KG1 (cell line): ENCODE data around the gene CACNA1B.
"Not testable (repeated sequence)": the region's sequence is repeated elsewhere in the genome, so short reads cannot be mapped to it uniquely, and the experiment has no call there.

Experiments used
- DNase-seq: peaks from one replicate; lab custom pipeline; 2025; lab: John Stamatoyannopoulos, UW

CACNA1B gene

GRCh38 chr9:138015021-138015829, 137.6 kb downstream of the CACNA1B start:
- no peak for DNase-seq

GRCh38 chr9:138016406-138017187, 139.0 kb downstream of the CACNA1B start:
- no peak for DNase-seq

- DNase-seq: no peak
Observed at GRCh38 chr9:138017200-138017599, 139.6 kb downstream of the CACNA1B start.

- not testable (repeated sequence) for DNase-seq
Observed at GRCh38 chr9:138019514-138019913, 141.9 kb downstream of the CACNA1B start.

GRCh38 chr9:138020120-138020794, 142.7 kb downstream of the CACNA1B start:
- no peak for DNase-seq

GRCh38 chr9:138020795-138021182, 143.2 kb downstream of the CACNA1B start:
- no peak for DNase-seq

- no peak for DNase-seq
Observed at GRCh38 chr9:138021251-138022056, 143.9 kb downstream of the CACNA1B start.

- DNase-seq: no peak
Observed at GRCh38 chr9:138022121-138022741, 144.6 kb downstream of the CACNA1B start.

GRCh38 chr9:138022756-138023393, 145.3 kb downstream of the CACNA1B start:
- DNase-seq: no peak

- no peak for DNase-seq
Observed at GRCh38 chr9:138023394-138024124, 146.0 kb downstream of the CACNA1B start.

- DNase-seq: no peak
Observed at GRCh38 chr9:138024131-138024530, 146.5 kb downstream of the CACNA1B start.

- DNase-seq: no peak
Observed at GRCh38 chr9:138024831-138025291, 147.3 kb downstream of the CACNA1B start.

GRCh38 chr9:138025417-138025816, 147.8 kb downstream of the CACNA1B start:
- no peak for DNase-seq

- no peak for DNase-seq
Observed at GRCh38 chr9:138025908-138026307, 148.3 kb downstream of the CACNA1B start.

GRCh38 chr9:138028596-138028995, 151.0 kb downstream of the CACNA1B start:
- no peak for DNase-seq

GRCh38 chr9:138031186-138031585, 153.6 kb downstream of the CACNA1B start:
- DNase-seq: no peak

- DNase-seq: no peak
Observed at GRCh38 chr9:138033950-138034349, 156.4 kb downstream of the CACNA1B start.

- DNase-seq: no peak
Observed at GRCh38 chr9:138037140-138037539, 159.6 kb downstream of the CACNA1B start.

GRCh38 chr9:138038244-138038671, 160.7 kb downstream of the CACNA1B start:
- DNase-seq: no peak
